Lung microvascular endothelial cell (primary cell): ENCODE measurements around the gene SLC44A5. TPM values are rescaled to one million over a fixed set of nuclear protein-coding genes. Genes with fewer than 3 reads are reported as not detected.
A peak's percentile ranks its signal among the peaks of the same experiment; 100 is the strongest.
"Not testable (repeated sequence)": the region's sequence is repeated elsewhere in the genome, so short reads cannot be mapped to it uniquely, and the experiment has no call there.

ENCODE experiments used
- DNase-seq, 2 donors: peaks; one replicate each; pipeline versions ENCODE4 v3.0.0 to v3.0.0-alpha.2; 2010; ENCODE audit warnings: low read depth in 2 of 2
- total RNA-seq: library from RNA; depleted of rRNA; stranded (reverse); fragments of >200 nt; gene quantifications from 2 replicates; pipeline ENCODE4 v1.2.1, GENCODE V29; 2014

The SLC44A5 gene
- total RNA-seq, 1 donor from 2014 or later = 0.99 TPM

GRCh38 chr1:75292013-75292412, 318.9 kb downstream of the SLC44A5 start:
- no peak for DNase-seq

DNA sequence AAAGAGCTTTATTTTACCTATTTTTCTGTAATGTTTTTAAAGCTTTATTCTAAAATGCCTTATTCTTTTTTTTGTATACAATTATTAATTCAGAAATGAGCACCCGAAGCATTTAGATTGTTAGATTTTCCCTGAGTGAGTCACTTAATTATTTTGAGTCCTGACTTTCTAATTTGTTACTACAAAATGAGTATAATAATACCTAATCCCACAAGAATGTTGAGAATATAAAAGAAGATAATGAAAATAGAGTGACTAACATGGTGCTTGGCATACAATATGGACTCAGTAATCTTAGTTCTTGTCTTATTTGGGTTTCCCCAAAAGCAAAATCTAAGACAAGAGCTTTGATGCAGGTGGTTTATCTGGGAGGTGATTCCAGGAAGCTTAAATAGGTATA, 334.5 kb downstream of the SLC44A5 start:
- DNase-seq = no peak

GRCh38 chr1:75275631-75276030, 335.3 kb downstream of the SLC44A5 start:
- DNase-seq = no peak

DNA sequence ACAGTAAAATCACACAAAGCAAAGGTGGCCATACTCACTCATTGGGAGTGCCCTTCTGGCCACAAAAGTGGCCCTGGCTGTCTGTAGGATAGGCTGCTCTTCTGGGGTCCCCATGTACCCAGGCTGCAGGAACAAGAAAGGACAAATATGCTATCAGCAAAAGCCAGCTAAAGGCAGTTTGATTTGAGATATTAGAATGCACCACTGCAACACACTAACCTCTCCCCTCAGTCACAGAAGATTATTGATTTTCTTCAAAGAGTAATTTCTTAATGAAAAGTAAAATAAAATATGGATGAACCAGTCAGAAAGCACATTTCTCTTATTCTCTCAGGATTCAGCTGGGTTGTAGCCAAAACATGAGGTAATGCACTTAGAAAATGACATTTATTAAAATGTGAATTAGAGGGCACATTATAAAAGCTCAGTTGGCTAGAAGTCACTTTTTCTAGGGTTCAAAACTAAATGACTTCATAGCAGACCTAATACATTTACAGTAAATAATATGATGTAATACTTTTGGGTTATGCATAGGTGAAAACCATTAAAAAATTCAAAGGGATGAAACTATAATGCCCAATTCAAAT, 335.9 kb downstream of the SLC44A5 start:
- no peak for DNase-seq

- no peak for DNase-seq
Observed at GRCh38 chr1:75273110-75273509, 337.8 kb downstream of the SLC44A5 start.

- peak; percentile 55 to 62 for DNase-seq
Observed at GRCh38 chr1:75265792-75266191, 345.1 kb downstream of the SLC44A5 start.

DNA sequence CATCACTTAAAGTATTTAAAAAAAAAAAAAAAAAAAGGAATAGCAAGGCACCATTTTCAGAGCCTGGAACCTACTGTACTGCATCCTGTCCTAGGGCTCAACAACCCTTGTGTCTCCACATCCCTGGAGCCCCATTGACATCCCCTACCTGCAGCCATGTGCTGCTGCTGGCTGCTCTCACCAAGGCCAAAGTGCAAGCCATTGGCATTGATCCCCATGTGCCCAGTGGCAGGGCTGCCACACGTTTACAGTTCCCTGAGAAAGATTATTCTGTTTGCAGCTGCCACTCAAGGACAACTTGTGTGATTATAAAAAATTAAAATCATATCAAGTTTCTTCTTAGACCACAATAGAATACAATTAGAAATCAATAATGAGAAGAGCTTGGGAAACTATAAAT, 346.8 kb downstream of the SLC44A5 start:
- DNase-seq = no peak

DNA sequence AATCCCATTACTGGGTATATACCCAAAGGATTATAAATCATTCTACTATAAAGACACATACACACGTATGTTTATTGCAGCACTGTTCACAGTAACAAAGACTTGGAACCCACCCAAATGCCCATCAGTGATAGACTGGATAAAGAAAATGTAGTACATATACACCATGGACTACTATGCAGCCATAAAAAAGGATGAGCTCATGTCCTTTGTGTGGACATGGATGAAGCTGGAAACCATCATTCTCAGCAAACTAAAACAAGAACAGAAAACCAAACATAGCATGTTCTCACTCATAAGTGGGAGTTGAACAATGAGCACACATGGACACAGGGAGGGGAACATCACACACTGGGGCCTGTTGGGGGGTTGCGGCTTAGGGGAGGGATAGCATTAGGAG, 347.3 kb downstream of the SLC44A5 start:
- DNase-seq = not testable (repeated sequence)

DNA sequence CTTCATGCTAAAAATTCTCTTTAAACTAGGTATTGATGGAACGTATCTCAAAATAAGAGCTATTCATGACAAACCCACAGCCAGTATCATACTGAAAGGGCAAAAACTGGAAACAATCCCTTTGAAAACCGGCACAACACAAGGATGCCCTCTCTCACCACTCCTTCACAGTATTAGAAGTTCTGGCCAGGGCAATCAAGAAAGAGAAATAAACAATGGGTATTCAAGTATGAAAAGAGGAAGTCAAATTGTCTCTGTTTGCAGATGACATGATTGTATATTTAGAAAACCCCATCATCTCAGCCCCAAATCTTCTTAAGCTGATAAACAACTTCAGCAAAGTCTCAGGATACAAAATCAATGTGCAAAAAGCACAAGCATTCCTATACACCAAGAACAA, 349.0 kb downstream of the SLC44A5 start:
- not testable (repeated sequence) for DNase-seq

DNA sequence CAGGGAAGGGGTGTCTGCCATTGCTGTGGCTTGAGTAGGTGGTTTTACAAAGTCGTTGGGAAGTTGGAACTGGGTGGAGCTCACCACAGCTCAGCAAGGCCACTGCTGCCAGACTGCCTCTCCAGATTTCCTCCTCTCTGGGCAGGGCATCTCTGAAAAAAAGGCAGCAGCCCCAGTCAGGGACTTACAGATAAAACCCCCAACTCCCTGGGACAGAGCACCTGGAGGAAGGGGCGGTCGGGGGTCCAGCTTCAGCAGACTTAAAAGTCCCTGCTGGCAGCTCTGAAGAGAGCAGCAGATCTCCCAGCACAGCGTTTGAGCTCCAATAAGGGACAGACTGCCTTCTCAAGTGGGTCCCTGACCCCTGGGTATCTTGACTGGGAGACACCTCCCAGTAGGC, 352.6 kb downstream of the SLC44A5 start:
- no peak for DNase-seq

- no peak for DNase-seq
Observed at GRCh38 chr1:75257424-75257823, 353.5 kb downstream of the SLC44A5 start.

DNA sequence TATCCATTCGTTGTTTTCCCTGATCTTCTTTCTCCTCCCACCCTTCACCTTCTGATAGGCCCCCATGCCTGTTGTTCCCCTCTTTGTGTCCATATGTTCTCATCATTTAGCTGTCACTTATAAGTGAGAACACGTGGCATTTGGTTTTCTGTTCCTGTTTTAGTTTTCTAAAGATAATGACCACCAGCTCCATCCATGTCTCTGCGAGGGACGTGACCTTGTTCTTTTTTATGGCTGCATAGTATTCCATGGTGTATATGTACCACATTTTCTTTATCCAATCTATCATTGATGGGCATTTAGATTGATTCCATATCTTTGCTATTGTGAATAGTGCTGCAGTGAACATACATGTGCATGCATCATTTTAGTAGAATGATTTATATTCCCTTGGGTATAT, 360.8 kb downstream of the SLC44A5 start:
- not testable (repeated sequence) for DNase-seq

DNA sequence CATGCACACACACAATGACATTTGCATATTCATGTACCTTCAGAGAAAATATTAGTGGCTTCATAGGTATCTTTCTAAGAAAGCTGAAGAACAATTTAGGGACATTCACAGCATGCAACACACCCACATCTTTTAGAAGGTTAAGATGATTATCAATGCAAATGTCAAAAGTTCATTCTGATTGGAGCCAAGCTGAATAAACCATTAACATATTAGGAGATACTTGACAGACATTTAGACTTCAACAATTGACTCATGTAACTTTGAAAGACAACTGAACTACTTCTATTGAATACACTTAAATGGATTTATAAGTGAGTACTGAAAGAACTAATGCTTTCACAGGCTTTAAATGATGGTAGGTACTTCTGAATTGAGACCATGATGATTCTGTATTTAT, 365.7 kb downstream of the SLC44A5 start:
- DNase-seq = no peak

DNA sequence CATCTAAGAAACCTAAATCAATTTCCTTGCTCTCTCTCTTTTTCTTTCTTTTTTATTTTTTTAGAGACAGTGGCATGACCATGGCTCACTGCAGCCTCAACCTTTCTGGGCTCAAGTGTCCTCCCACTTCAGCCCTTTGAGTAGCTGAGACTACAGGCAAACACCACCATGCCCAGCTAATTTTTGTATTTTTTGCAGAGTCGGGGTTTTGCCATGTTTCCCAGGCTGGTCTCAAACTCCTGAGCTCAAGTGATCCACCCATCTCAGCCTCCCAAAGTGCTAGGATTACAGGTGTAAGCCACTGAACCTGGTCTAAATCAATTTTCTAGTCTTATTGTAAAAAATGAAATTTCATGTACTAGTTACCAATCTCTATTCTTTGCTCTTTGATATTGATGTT, 367.8 kb downstream of the SLC44A5 start:
- no peak for DNase-seq

- DNase-seq = no peak
Observed at GRCh38 chr1:75237316-75237715, 373.6 kb downstream of the SLC44A5 start.

DNA sequence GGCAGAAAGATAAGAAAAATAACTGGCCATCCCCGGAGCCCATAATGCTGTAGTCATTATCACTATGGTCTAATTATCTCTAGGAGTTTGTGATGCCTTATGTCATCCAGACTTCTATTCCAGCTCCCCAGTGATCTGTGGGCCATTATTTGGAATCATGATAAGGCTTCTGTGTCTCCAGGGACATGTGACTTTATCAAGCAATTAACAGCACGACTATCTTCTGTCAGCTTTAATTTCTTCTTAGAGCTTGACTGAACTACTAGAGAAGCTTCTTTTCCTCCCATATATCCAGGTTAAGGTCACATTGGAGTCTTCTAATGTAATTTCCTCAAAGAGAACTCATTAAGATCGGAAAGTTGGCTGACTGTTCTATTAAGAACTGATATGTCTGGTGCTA, 376.4 kb downstream of the SLC44A5 start:
- no peak for DNase-seq

GRCh38 chr1:75233302-75233929, 377.5 kb downstream of the SLC44A5 start:
- peak; percentile 52 to 61 for DNase-seq

- DNase-seq = no peak
Observed at GRCh38 chr1:75220072-75220471, 390.8 kb downstream of the SLC44A5 start.

GRCh38 chr1:75214017-75214416, 396.9 kb downstream of the SLC44A5 start:
- no peak for DNase-seq

DNA sequence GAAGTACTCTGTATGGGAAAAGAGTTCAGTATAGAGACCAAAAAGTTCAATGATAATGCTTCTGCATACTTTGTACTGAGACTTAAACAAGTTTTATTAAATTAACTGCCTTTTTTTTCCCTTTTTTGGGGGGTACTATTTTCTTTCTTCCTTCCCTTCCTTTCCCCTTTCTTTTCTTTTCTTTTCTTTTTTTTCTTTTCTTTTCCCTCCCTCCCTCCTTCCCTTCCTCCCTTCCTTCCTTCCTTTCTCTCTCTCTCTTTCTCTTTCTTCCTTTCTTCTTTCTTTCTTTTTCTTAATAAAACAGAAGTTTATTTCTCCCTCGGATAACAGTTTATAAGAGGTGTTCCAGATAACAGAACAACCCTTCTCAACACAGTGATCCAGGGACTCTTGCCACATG, 399.3 kb downstream of the SLC44A5 start:
- DNase-seq = no peak

GRCh38 chr1:75208862-75209261, 402.1 kb downstream of the SLC44A5 start:
- DNase-seq = peak in 1 of 2 donors; percentile 67

- DNase-seq = peak; percentile 48 to 57
Observed at GRCh38 chr1:75203415-75204277, 407.3 kb downstream of the SLC44A5 start.

DNA sequence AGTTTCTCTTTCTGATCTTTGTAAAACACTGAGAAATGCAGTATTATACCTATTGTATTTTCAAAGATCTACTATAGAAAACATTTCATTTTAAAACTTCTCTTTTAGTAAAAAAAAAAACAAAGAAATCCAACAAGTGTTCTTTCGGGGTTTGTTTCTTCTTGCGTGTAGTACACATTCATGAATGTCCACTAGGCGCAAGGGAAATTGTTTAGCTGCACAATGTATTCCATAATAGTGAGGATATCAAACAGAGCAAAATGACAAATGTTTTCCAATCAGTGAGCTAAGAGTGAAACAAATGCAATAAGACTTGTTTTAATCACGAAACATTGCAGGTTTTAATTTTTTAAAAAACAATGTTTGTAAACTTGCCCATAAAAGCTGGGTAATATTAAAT, 408.2 kb downstream of the SLC44A5 start:
- DNase-seq = no peak
